ENCODE measurements around the gene GET3.

- TF ChIP-seq CTCF (IDR thresholded peaks at IDR 0.05; ENCODE audit: borderline replicate concordance, extremely low read depth, low read length, poor library complexity, severe bottlenecking) (no peak), EZH2 (IDR thresholded peaks at IDR 0.05; ENCODE audit: borderline replicate concordance, low read depth, low read length, severe bottlenecking) (no peak)
Measured at GRCh38 chr19:12767150-12767549, 29.9 kb downstream of the GET3 start.

Data from DND-41 (cell line).